Activated naive CD4-positive, alpha-beta T cell (primary cell): ENCODE data around the gene RNF213.
"Not testable (repeated sequence)": the region's sequence is repeated elsewhere in the genome, so short reads cannot be mapped to it uniquely, and the experiment has no call there.

Experiments used
- DNase-seq, 4 experiments: peaks; one replicate each; lab custom pipeline; 2025; lab: John Stamatoyannopoulos, UW

Gene RNF213

DNA sequence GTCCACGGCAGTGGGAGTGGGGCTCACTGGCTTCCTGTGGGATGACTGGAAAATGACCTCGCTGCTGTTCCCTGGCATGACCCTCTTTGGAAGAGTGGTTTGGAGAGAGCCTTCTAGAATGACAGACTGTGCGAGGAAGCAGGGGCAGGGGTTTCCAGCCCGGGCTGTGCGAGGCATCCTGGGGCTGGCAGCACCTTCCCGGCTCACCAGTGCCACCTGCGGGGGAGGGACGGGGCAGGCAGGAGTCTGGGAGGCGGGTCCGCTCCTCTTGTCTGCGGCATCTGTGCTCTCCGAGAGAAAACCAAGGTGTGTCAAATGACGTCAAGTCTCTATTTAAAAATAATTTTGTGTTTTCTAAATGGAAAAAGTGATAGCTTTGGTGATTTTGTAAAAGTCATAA is 7.8 kb upstream of the RNF213 start:
- peak; percentile 38 to 90 (median 74) for DNase-seq

DNA sequence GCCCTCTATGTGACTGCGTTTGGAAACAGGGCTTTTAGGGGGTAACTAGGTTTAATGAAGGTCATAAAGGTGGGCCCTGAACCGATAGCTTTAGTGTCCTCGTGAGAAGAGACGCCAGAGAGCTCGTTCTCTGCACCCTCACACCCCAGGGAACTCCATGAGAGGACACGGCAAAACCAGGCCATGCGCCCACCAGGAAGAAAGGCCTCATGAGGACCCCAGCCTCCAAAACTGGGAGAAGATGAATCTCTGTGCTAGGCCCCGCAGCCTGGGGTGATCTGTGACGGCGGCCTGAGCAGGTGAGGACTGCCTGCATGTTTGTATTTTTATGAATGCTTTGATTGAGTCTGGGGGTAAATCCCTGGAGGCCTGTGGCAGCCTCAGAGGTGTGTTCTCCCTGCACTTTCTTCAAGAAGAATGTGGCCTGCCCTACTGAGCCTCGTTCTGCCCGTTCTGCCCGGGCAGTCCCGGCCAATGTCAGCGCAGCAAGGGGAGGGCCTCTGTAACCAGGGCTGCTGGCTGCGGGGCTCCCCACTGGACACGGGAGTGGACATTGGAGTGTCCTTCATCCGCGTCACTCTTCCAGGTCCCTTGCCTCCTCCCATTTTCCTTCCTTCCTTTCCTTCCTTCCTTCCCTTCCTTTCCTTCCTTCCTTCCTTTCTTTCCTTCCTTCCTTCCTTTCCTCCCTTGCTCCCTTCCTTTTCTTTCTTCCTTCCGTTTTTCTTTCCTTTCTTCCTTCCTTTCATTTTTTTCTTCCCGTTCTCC is 6.8 kb upstream of the RNF213 start:
- DNase-seq = no peak

DNA sequence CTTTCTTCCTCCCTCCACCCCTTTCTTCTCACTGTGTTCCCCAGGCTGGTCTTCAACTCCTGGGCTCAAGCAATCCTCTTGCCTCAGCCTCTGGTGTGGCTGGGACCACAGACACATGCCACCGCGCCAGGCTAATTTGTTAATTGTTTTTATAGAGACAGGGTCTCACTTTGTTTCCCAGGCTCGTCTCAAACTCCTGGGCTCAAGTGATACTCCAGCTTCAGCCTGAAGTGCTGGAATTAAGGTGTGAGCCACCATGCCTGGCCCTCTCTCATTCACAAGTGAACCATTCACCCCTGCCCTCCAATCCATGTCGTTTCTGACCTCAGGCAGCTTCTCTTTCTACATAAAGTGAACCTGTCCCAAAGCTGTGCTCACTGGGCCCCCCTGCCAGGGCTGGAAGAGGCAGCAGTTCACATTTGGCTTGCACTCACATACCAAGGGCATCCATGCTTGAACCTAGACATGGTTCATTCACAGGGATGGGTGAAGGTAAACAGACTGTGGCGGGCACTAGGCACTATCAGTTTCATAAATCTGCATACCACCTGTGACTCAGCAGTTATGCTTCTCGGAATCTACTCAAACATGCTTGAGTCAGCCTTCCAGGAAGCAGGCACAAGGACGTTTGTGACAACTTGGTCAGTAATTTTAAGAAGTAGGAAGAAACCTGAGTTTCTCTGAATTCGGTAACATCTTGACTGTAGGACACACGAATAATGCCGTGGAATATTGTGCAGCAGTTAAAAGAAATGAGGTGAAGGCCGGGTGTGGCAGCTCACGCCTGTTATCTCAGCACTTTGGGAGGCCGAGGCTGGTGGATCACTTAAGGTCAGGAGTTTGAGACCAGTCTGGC is 6.0 kb upstream of the RNF213 start:
- DNase-seq = no peak

DNA sequence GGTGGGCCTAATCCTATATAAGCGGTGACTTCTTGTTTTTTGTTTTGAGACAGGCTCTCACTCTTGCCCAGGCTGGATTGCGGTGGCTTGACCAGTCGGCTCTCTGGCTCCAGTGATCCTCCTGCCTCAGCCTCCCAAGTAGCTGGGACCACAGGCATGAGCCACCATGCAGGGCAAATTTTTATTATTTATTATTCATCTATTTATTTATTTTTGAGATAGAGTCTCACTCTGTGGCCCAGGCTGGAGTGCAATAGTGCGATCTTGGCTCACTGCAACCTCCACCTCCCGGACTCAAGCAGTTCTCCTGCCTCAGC is 4.7 kb upstream of the RNF213 start:
- DNase-seq = no peak

DNA sequence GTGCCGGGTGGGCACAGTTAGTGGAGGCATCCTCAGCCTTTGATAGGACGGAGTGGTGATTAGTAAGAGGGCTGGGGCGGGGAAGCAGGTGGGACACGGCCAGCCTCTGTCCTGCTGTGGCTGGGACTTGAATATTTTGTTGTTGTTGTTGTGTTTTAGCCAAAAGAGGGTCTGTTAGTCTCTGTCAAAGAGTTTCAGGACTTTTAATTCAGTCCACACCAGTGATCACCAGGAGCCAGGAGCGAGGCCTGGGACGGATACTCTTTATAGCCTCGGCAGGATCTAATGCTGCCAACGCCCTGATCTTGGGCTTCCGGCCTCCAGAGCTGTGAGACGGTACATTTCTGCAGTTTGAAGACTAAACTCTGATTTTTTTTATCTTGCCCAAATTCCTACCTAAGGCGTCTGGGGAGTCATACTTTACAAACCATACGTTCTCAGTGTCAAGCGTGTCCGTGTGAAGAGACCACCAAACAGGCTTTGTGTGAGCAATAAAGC is 2.9 kb upstream of the RNF213 start:
- no peak for DNase-seq

DNA sequence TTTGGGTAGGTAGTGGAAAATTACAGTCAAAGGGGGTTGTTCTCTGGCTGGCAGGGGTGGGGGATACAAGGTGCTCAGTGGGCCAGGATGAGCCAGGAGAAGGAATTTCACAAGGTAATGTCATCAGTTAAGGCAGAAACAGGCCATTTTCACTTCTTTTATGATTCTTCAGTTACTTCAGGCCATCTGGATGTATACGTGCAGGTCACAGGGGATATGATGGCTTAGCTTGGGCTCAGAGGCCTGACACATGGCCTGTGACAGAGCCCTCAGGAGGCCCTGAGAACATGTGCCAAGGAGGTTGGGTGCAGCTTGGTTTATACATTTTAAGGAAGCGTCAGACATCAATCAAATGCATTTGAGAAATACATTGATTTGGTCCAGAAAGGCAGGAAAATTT is 2.4 kb upstream of the RNF213 start:
- DNase-seq = not testable (repeated sequence)

DNA sequence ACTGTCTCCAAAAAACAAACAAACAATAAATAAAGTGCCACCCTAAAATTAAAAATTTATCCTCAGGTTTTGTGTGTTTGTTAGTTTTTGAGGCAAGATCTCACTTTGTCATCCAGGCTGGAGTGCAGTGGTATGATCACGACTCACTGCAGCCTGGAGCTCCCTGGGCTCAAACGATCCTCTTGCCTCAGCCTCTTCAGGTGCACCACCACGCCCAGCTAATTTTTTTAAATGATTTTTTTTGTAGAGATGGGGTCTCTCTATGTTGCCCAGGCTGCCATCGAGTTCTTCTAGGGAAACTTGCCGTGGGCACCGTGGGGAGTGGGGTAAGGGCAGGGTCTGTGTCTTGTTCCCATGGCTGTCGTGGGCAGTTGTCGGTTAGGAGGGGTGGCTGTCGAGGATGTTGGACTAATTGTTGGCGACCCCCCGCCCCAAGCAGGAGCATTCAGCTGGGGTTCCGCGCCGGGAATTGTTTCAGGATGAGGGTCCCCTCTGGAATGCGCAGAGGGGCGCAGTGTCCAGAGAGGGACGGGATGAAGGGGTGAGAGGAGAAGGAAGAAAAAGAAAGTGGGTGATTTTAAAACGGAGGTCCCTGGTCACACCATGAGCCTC is 1.1 kb upstream of the RNF213 start:
- DNase-seq = no peak

DNA sequence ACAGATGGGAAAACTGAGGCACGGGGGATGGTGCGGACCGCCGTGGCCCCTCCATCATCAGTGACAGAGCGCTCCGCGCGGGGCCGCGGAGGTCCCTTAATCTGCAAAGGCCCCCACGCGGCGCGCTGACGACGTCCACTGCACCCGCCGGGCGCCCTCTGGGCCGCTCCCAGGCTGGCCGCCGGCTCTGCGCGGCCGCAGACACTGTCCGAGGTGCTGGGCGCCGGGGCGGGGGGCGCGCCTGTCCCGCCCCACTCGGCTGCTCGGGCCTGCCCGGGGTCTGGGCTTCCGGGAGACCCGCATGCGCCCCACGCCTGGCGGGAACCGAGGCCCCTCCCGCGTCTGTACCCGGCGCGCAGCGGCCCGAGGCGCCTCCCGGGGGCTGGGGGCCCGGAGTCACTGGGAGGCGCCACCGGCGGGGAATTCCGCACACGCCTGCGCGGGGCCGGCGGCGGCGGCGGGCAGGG is 550 bp upstream of the RNF213 start:
- peak; percentile 46 to 68 (median 48) for DNase-seq

DNA sequence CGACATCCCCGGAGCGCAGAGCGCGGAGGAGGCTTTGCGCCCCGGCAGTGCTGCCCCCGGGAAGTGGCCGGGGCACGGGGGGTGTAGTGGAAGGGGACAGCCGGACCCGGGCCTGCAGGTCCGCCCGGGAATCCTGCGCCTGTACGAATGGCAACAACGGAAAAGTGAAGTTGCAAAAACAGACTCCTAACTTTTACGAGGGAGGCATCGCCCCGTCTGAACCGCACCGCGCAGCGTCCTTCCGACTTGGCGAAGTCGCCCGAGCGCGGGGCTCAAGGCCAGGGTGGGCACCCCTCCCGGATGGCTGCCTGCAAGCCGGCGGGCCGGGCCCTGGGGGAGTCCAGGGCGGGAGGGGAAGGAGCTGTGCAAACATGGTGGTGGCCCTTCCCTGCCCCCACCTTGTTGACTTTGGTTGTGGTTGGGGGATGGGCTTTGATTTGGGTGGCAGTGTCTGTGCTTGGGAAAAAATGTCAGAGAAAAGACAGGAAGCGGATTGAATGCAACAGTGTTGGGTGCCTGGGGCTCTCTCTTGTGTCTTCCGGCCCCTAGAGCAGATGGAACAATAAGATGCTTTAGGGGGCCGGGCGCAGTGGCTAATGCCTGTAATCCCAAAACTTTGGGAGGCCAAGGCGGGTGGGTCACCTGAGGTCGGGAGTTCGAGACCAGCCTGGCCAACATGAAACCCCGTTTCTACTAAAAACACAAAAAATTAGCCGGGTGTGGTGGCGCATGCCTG is 675 bp downstream of the RNF213 start:
- peak in 2 of 4 experiments; percentile 58 to 62 for DNase-seq

DNA sequence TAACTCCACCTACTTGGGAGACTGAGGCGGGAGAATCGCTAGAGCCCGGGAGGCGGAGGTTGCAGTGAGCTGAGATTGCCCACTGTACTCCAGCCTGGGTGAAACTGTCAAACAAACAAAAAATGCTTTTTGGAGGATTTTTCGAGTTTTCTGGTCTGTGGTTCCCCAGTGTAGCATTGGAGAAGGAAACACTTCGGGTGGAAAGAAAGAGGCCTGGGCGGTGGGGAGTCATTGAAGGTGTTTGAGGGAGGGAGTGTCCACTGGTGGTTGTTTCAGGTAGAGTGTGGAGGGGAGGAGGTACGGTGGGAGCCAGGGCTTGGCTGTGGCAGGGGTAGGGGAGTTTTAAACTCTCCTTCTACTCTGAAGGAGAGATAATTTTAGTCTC is 1.2 kb downstream of the RNF213 start:
- DNase-seq = no peak

DNA sequence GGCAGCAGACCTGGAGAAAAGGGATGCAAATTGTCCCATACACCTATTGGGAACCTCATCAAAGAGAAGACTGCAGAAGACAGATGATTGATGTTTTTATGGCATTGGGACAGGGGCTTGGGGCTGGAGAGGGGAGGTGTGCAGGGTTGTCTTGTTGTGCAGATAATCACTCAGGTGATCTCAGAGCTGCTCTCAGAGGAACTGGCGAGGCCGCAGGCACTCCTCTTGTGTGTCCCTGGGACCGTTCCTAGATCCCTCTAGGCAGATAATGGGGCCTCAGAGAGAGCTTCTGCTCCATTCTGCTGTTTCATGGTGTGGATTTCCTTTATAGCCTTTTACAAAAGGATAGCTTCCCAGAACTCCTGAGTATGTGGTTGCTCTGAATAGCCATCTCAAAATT is 1.6 kb downstream of the RNF213 start:
- DNase-seq = no peak

DNA sequence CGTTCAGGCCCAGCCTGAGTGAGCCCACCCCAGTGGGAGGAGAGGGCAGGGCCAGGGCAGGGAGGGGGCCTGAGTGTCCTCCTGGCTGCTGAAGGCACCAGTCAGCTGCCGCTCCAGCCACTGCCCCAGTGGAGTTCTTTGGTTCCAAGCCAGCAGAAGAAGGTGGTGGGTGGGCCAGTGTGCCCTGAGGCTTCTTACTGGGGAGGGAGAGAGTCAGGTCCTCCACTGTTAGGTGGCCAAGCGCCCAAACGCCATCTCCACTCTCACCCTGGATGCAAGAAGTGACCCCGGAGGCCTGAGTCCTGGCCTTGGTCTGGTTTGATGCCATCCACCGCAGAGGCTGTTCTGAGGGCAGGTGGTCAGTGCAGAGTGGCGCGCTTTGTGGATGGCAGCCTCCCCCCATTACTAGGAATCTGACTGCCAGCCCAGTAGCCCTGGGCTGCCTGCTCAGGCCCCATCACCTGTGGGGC is 2.2 kb downstream of the RNF213 start:
- DNase-seq = no peak

DNA sequence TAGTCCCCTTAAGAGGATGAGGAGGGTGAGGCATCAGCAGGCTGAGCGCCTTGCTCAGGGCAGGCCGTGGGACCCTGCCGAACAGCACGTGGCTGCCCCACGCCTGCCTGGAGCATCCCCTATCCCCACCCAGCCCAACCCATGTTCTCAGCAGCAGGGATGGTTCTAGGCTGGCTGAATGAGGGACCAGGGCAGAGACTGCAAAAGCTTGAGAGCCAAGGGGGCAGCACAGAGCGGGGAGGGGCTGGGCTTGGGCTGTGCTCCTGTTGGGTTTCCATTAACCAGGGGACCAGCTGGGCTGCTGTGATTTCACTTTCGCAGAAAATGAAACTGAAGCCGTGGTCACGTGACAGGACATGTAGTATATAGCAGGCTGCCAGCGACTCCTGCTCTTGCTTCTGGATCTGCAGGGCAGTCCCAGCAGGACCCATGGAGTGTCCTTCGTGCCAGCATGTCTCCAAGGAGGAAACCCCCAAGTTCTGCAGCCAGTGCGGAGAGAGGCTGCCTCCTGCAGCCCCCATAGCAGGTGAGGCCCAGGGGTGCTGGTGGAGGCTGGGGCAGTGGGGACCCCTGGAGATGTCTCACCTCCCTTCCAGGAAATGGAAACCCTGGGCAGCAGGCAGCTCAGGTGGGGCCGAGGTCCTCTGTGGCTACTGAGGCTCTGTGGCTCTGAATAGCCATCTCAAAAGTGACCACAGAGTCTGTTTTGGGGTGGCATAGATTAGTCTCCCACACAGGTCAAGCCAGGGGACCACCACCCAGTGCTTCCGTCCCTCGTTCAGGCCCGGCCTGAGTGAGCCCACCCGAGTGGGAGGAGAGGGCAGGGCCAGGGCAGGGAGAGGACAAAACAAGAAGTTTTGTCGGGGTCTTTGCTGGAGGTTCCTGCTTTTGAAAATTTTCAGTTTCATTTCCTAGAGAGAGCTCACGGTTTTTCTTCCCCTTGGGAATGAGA is 2.9 kb downstream of the RNF213 start:
- DNase-seq = peak; percentile 57 to 69 (median 60)

DNA sequence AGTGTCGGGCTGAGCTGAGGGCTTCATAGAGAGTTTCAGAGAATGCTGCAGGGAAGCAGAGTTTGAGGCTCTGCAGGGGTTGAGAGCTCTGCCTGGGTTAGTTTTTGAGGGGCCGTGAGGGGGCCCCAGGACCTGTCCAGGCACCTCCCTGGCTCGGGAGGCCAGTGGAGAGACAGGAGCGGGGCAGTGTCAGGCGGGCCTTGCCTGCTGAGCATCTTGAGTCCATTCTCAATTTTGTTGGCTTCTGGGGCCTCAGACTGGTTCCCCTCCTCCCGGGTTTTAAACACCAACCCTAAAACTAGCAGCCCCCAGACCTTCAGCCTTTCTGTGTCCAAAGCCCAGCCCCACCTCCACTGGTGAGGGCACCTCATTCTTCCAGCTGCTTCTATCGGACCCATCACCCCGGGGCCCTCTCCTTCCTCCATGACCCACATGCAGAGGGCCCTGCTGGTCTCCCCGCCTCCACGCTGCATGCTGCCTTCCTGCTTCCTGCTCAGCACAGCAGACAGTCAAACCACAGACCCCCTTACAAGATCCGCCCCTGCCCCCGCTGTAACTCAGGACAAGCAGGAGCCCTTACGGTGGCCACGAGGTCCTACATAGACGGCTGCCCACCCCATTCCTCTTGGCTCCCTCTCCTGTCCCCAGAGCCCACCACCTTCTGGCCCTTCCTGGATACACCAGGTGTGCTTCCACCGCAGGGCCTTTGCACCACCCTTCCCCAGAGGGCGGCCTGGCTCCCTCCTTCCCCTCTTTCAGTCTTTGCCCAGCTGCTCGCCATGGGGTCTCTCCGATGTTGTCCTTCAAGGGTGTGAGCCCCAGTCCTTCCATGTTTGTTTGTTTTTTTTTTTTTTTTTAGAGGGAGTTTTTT is 3.8 kb downstream of the RNF213 start:
- peak in 2 of 4 experiments; percentile 23 to 51 for DNase-seq

DNA sequence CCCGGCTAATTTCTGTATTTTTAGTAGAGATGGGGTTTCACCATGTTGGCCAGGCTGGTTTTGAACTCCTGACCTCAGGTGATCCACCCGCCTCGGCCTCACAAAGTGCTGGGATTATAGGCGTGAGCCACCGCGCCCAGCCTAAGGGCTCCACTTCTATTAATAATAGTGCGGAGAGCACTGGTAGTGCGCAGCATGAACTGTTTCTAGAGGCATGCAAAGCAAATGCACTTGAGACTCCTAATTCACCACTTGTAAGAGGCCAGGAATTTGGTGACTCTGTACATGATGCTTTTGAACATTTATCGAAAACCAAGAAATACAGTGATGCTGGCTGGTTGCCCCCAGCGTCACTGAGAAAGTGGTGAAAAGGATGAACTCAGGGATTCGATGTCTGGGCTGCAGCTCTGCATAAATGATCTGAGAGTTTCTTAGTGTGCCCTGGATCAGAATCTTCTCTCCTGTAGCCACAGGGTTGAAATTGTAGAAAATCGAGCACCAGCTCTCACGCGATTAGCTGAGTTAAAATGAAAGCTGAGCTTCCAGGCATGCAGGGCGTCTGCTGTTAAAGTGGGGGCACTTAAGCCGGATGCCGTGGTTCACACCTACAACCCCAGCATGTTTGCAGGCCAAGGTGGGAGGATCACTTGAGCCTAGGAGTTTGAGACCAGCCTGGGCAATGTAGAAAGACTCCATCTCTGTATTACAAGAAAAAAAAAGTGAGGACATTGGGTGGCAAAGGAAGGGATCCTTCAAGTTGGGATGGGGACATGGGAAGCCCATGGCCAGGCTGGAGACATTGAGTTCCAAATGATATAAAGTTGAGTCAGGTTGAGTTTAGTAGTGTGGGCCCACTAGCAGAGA is 4.8 kb downstream of the RNF213 start:
- peak in 1 of 4 experiments; percentile 10 for DNase-seq

DNA sequence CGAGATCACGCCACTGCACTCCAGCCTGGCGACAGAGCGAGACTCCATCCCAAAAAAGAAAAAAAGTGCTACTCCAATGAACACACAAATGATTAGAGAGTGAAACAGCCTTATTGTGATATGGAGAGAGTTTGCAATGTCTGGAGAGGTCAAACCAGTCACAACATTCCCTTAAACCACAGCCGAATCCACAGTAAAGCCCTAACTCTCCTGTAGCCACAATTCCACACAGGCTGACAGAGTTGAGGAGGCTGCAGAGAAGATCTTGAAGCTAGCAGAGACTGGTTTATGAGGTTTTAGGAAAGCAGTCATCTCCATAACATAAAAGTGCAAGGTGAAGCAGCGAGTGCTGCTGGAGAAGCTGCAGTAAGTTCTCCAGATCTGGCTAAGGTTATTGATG is 6.7 kb downstream of the RNF213 start:
- no peak for DNase-seq

DNA sequence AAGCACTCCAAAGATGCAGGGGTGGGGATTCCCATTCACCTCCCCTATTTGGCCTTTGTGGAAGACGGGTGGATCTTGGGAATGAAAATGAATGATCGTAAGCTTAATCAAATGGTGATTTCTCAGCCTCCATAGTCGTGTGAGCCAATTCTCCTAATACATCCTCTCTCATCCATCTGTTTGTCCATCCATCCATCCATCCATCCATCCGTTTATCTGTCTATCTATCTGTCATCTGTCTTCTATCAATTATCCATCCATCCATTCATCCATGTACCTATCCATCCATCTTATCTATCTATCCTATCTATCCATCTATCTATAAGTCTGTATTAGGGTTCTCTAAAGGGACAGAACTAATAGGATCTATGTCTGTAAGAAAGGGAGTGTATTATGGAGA is 7.8 kb downstream of the RNF213 start:
- no peak for DNase-seq

DNA sequence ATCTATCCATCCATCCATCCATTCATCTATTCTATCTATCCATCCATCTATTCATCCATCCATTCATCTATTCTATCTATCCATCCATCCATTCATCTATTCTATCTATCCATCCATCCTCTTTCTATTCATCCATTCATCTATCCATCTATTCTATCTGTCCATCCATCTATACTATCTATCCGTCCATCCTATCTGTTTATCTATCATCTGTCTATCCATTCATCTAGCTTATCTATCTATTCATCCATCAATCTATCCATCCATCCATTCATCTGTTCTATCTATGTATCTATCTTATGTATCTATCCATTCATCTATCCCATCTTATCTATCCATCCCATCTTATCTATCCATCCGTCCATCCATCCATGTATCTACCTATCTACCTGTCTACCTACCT is 8.8 kb downstream of the RNF213 start:
- DNase-seq = no peak

DNA sequence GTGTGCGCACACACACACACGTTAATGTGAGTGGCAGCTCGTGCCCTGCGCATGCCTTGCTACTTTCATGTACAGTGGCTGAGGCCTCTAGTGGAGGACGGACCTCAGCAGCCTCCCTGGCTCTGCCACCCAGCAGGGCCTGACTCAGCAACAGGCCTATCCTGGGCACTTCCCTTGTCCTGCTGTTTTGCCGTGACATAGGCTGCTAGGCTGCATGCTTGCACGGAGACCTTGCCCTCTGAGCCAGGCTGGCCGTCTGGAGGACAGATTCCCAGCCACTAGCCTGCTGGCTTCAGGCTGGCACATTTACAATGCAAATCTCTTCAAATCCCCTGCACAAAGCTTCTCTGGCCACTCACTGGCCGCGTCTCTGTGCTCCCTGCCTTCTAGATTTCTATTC is 9.5 kb downstream of the RNF213 start:
- DNase-seq = no peak
